CD8-positive, alpha-beta memory T cell (primary cell): ENCODE measurements around the gene MAGI1. TPM values are rescaled to one million over a fixed set of nuclear protein-coding genes. Genes with fewer than 3 reads are reported as not detected.
A peak's percentile ranks its signal among the peaks of the same experiment; 100 is the strongest.

Experiments used
- CTCF ChIA-PET: fragments of 350-600 bp; sonication (Branson Sonifier 250); formaldehyde crosslinking; loops from one replicate; lab custom pipeline; 2021; ENCODE audit warnings: antibody characterized with exemption; lab: Charles Lee
- POLR2A ChIA-PET: fragments of 350-600 bp; sonication (Branson Sonifier 250); formaldehyde crosslinking; loops from one replicate; lab custom pipeline; 2021; ENCODE audit warnings: antibody characterized with exemption; lab: Charles Lee
- DNase-seq, 5 donors: peaks; one replicate each; pipeline versions ENCODE4 v3.0.0 to v3.0.0-alpha.2; 2020 to 2022; ENCODE audit warnings: mixed read lengths in 1 of 5
- H3K27ac ChIP-seq: one replicate; pipeline ENCODE4 v1.7.0; 2013; ENCODE audit warnings: low read depth, mild to moderate bottlenecking, low read length, moderate library complexity
- H3K27me3 ChIP-seq: 2 replicates; pipeline ENCODE4 v1.7.0; 2013; ENCODE audit warnings: low read length, mild to moderate bottlenecking; ENCODE audit not compliant: insufficient read depth, poor library complexity, severe bottlenecking
- H3K36me3 ChIP-seq: 2 replicates; pipeline ENCODE4 v1.7.0; 2013; ENCODE audit warnings: mild to moderate bottlenecking, low read length, moderate library complexity; ENCODE audit not compliant: insufficient read depth
- H3K4me1 ChIP-seq: 2 replicates; pipeline ENCODE4 v1.7.0; 2013; ENCODE audit warnings: mild to moderate bottlenecking, low read length, moderate library complexity; ENCODE audit not compliant: insufficient read depth
- H3K4me3 ChIP-seq: 2 replicates; pipeline ENCODE4 v1.7.0; 2013; ENCODE audit warnings: mild to moderate bottlenecking, low read length
- H3K9me3 ChIP-seq: 2 replicates; pipeline ENCODE4 v1.7.0; 2013; ENCODE audit warnings: mild to moderate bottlenecking, low read length
- H3K27ac Mint-ChIP-seq, 8 donors: one replicate each; pipeline ENCODE4 v1.8.0; 2020 to 2021; ENCODE audit warnings: mixed read lengths in 8 of 8, mild to moderate bottlenecking in 6 of 8, inconsistent platforms in 3 of 8, moderate library complexity in 3 of 8
- H3K27me3 Mint-ChIP-seq, 2 donors: one replicate each; pipeline ENCODE4 v1.8.0; 2020 to 2021; ENCODE audit warnings: mixed read lengths in 2 of 2, mild to moderate bottlenecking in 1 of 2, moderate library complexity in 1 of 2
- H3K36me3 Mint-ChIP-seq, 3 donors: one replicate each; pipeline ENCODE4 v1.8.0; 2020 to 2021; ENCODE audit warnings: mixed read lengths in 3 of 3, inconsistent platforms in 1 of 3, mild to moderate bottlenecking in 1 of 3
- H3K4me1 Mint-ChIP-seq, 3 donors: one replicate each; pipeline ENCODE4 v1.8.0; 2020 to 2021; ENCODE audit warnings: mixed read lengths in 3 of 3, inconsistent platforms in 1 of 3, mild to moderate bottlenecking in 1 of 3
- H3K4me3 Mint-ChIP-seq, 7 donors: one replicate each; pipeline ENCODE4 v1.8.0; 2020 to 2021; ENCODE audit warnings: mixed read lengths in 7 of 7, mild to moderate bottlenecking in 6 of 7, moderate library complexity in 4 of 7, inconsistent platforms in 2 of 7
- H3K9me3 Mint-ChIP-seq, 5 donors: one replicate each; pipeline ENCODE4 v1.8.0; 2020 to 2022; ENCODE audit warnings: mixed read lengths in 5 of 5, mild to moderate bottlenecking in 3 of 5, moderate library complexity in 2 of 5, inconsistent platforms in 1 of 5
- polyA plus RNA-seq: library from polyadenylated mRNA; unstranded; fragments of 300-500 nt; fragmentation: Illumina TruSeq; gene quantifications from one replicate; pipeline ENCODE4 v1.2.3, GENCODE V29; 2021
- total RNA-seq, 2 experiments: library from RNA; stranded (reverse); gene quantifications; one replicate each; pipeline ENCODE4 v1.2.3, GENCODE V29; 2021

The MAGI1 gene
- total and polyA plus RNA-seq, 3 experiments from 2014 or later: 0.15 to 0.42 TPM; not detected in 1

GRCh38 chr3:65971293-65972252 lies 67.1 kb downstream of the MAGI1 start:
- Histone ChIP-seq H3K9me3 (no peaks in the 10 kb centered on the region), H3K27ac (no peak overlapping the region), H3K36me3 (no peaks in the 10 kb centered on the region), H3K4me1 (no peaks in the 10 kb centered on the region), H3K27me3 (no peaks in the 10 kb centered on the region), H3K4me3 (no peak overlapping the region)
- H3K4me3 Mint-ChIP-seq: no peak overlapping the region
- DNase-seq: no peak
- ChIA-PET CTCF (no interaction called here), POLR2A (no interaction called here)
- H3K4me1 Mint-ChIP-seq: no peaks in the 10 kb centered on the region
- no peaks in the 10 kb centered on the region for H3K36me3 Mint-ChIP-seq
- H3K27me3 Mint-ChIP-seq: peaks cover 0 to 1% of the 10 kb centered on the region in 2 donors
- no peak overlapping the region for H3K27ac Mint-ChIP-seq
- peaks cover 0 to 5% (median 0%) of the 10 kb centered on the region in 5 donors for H3K9me3 Mint-ChIP-seq

GRCh38 chr3:65968996-65969395 lies 69.7 kb downstream of the MAGI1 start:
- no peak overlapping the region for H3K27ac ChIP-seq
- H3K4me3 ChIP-seq: no peak overlapping the region
- no peak overlapping the region for H3K27ac Mint-ChIP-seq
- no peaks in the 10 kb centered on the region for H3K36me3 ChIP-seq
- CTCF ChIA-PET: no interaction called here
- no peaks in the 10 kb centered on the region for H3K9me3 ChIP-seq
- H3K27me3 Mint-ChIP-seq: no peaks in the 10 kb centered on the region
- no peaks in the 10 kb centered on the region for H3K36me3 Mint-ChIP-seq
- H3K9me3 Mint-ChIP-seq: peaks cover 0 to 5% (median 0%) of the 10 kb centered on the region in 5 donors
- no peaks in the 10 kb centered on the region for H3K27me3 ChIP-seq
- H3K4me1 ChIP-seq: no peaks in the 10 kb centered on the region
- POLR2A ChIA-PET: no interaction called here
- DNase-seq: no peak
- no peaks in the 10 kb centered on the region for H3K4me1 Mint-ChIP-seq
- no peak overlapping the region for H3K4me3 Mint-ChIP-seq

GRCh38 chr3:65967451-65967850 lies 71.3 kb downstream of the MAGI1 start:
- ChIA-PET CTCF (no interaction called here), POLR2A (no interaction called here)
- H3K4me1 ChIP-seq: no peaks in the 10 kb centered on the region
- H3K9me3 ChIP-seq: no peaks in the 10 kb centered on the region
- no peak overlapping the region for H3K4me3 ChIP-seq
- H3K27ac ChIP-seq: no peak overlapping the region
- DNase-seq: no peak
- H3K36me3 Mint-ChIP-seq: no peaks in the 10 kb centered on the region
- H3K4me3 Mint-ChIP-seq: no peak overlapping the region
- no peaks in the 10 kb centered on the region for H3K27me3 Mint-ChIP-seq
- H3K4me1 Mint-ChIP-seq: no peaks in the 10 kb centered on the region
- H3K27me3 ChIP-seq: no peaks in the 10 kb centered on the region
- no peaks in the 10 kb centered on the region for H3K36me3 ChIP-seq
- H3K27ac Mint-ChIP-seq: peak overlapping the region in 1 of 8 donors; percentile 3
- H3K9me3 Mint-ChIP-seq: peaks cover 0 to 2% (median 0%) of the 10 kb centered on the region in 5 donors

GRCh38 chr3:65964838-65965237 lies 73.9 kb downstream of the MAGI1 start:
- Mint-ChIP-seq H3K27me3 (no peaks in the 10 kb centered on the region), H3K4me3 (no peak overlapping the region), H3K36me3 (no peaks in the 10 kb centered on the region)

GRCh38 chr3:65963787-65964677 lies 74.7 kb downstream of the MAGI1 start:
- Histone ChIP-seq H3K9me3 (no peaks in the 10 kb centered on the region), H3K4me3 (no peak overlapping the region), H3K27ac (no peak overlapping the region), H3K4me1 (no peaks in the 10 kb centered on the region), H3K27me3 (no peaks in the 10 kb centered on the region), H3K36me3 (no peaks in the 10 kb centered on the region)
- no peak overlapping the region for H3K4me3 Mint-ChIP-seq
- ChIA-PET POLR2A (no interaction called here), CTCF (no interaction called here)
- H3K27me3 Mint-ChIP-seq: no peaks in the 10 kb centered on the region
- H3K36me3 Mint-ChIP-seq: no peaks in the 10 kb centered on the region
- DNase-seq: no peak
- no peak overlapping the region for H3K27ac Mint-ChIP-seq
- no peaks in the 10 kb centered on the region for H3K9me3 Mint-ChIP-seq
- no peaks in the 10 kb centered on the region for H3K4me1 Mint-ChIP-seq

More at GRCh38 chr3:65964838-65965237, 73.9 kb downstream of the MAGI1 start:
- Histone ChIP-seq H3K9me3 (no peaks in the 10 kb centered on the region), H3K27ac (no peak overlapping the region), H3K27me3 (no peaks in the 10 kb centered on the region), H3K36me3 (no peaks in the 10 kb centered on the region), H3K4me1 (no peaks in the 10 kb centered on the region), H3K4me3 (no peak overlapping the region)
- ChIA-PET POLR2A (no interaction called here), CTCF (no interaction called here)
- H3K9me3 Mint-ChIP-seq: no peaks in the 10 kb centered on the region
- no peak overlapping the region for H3K27ac Mint-ChIP-seq
- DNase-seq: no peak
- no peaks in the 10 kb centered on the region for H3K4me1 Mint-ChIP-seq

- H3K27ac ChIP-seq: no peak overlapping the region
- no peaks in the 10 kb centered on the region for H3K9me3 ChIP-seq
- Mint-ChIP-seq H3K4me1 (no peaks in the 10 kb centered on the region), H3K36me3 (no peaks in the 10 kb centered on the region), H3K27me3 (no peaks in the 10 kb centered on the region), H3K4me3 (no peak overlapping the region), H3K9me3 (no peaks in the 10 kb centered on the region), H3K27ac (no peak overlapping the region)
- CTCF ChIA-PET: no interaction called here
- no peak for DNase-seq
- no peaks in the 10 kb centered on the region for H3K36me3 ChIP-seq
- POLR2A ChIA-PET: no interaction called here
- H3K4me1 ChIP-seq: no peaks in the 10 kb centered on the region
- H3K27me3 ChIP-seq: no peaks in the 10 kb centered on the region
- H3K4me3 ChIP-seq: no peak overlapping the region
These were observed 77.0 kb downstream of the MAGI1 start for GRCh38 chr3:65961733-65962132.

- ChIA-PET CTCF (no interaction called here), POLR2A (no interaction called here)
- H3K27ac ChIP-seq: no peak overlapping the region
- no peaks in the 10 kb centered on the region for H3K27me3 ChIP-seq
- DNase-seq: no peak
- H3K4me3 Mint-ChIP-seq: no peak overlapping the region
- H3K36me3 Mint-ChIP-seq: no peaks in the 10 kb centered on the region
- no peak overlapping the region for H3K4me3 ChIP-seq
- no peaks in the 10 kb centered on the region for H3K36me3 ChIP-seq
- no peaks in the 10 kb centered on the region for H3K4me1 ChIP-seq
- H3K27ac Mint-ChIP-seq: no peak overlapping the region
- no peaks in the 10 kb centered on the region for H3K4me1 Mint-ChIP-seq
- no peaks in the 10 kb centered on the region for H3K9me3 Mint-ChIP-seq
- H3K9me3 ChIP-seq: no peaks in the 10 kb centered on the region
- H3K27me3 Mint-ChIP-seq: no peaks in the 10 kb centered on the region
These were observed 77.6 kb downstream of the MAGI1 start for GRCh38 chr3:65961128-65961527.

- Histone ChIP-seq H3K27ac (no peak overlapping the region), H3K4me1 (no peaks in the 10 kb centered on the region), H3K9me3 (no peaks in the 10 kb centered on the region), H3K27me3 (no peaks in the 10 kb centered on the region), H3K4me3 (no peak overlapping the region), H3K36me3 (no peaks in the 10 kb centered on the region)
- H3K4me1 Mint-ChIP-seq: no peaks in the 10 kb centered on the region
- POLR2A ChIA-PET: no interaction called here
- no peak overlapping the region for H3K27ac Mint-ChIP-seq
- H3K4me3 Mint-ChIP-seq: no peak overlapping the region
- no peak for DNase-seq
- CTCF ChIA-PET: no interaction called here
- no peaks in the 10 kb centered on the region for H3K36me3 Mint-ChIP-seq
- no peaks in the 10 kb centered on the region for H3K27me3 Mint-ChIP-seq
- H3K9me3 Mint-ChIP-seq: no peaks in the 10 kb centered on the region
These were observed 78.6 kb downstream of the MAGI1 start for GRCh38 chr3:65960087-65960486.
